Thyroid gland (tissue), 4 donors: Measurements from ENCODE around the gene PGF.

Experiments used
- POLR2A ChIP-seq, 2 donors: fragments of 450-650 bp; IDR thresholded peaks; one replicate each; pipeline ENCODE4 v1.6.1; 2017; ENCODE audit warnings: antibody characterized with exemption in 2 of 2, mild to moderate bottlenecking in 2 of 2, moderate library complexity in 1 of 2
- TF ChIP-seq, protein P1 (sequence below), 6 experiments: fragments of 200-600 bp in 3 of 6; fragments of 450-650 bp in 3 of 6; sonication (generic) in 3 of 6; IDR thresholded peaks; one replicate each; pipeline ENCODE4 v1.5.1; 2016 to 2019; ENCODE audit warnings: antibody characterized with exemption in 6 of 6, mild to moderate bottlenecking in 2 of 6, inconsistent platforms in 1 of 6, moderate library complexity in 1 of 6

DNA sequence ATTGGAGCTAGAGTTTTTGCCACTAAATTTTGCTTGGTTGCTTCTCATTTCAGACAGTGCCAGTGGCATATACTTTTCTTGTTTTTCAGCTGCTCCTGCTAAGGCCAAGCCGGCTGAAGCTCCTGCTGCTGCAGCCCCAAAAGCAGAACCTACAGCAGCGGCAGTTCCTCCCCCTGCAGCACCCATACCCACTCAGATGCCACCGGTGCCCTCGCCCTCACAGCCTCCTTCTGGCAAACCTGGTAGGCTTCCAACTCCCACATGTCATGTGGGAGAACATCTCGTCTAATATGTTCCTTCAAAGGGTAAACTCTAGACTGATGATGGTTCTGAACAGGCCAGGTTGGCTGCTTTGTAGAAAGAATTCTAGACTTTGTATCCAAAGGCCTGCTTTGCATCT, 62.7 kb downstream of the PGF start:
- TF ChIP-seq, protein P1, sequence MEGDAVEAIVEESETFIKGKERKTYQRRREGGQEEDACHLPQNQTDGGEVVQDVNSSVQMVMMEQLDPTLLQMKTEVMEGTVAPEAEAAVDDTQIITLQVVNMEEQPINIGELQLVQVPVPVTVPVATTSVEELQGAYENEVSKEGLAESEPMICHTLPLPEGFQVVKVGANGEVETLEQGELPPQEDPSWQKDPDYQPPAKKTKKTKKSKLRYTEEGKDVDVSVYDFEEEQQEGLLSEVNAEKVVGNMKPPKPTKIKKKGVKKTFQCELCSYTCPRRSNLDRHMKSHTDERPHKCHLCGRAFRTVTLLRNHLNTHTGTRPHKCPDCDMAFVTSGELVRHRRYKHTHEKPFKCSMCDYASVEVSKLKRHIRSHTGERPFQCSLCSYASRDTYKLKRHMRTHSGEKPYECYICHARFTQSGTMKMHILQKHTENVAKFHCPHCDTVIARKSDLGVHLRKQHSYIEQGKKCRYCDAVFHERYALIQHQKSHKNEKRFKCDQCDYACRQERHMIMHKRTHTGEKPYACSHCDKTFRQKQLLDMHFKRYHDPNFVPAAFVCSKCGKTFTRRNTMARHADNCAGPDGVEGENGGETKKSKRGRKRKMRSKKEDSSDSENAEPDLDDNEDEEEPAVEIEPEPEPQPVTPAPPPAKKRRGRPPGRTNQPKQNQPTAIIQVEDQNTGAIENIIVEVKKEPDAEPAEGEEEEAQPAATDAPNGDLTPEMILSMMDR (IDR thresholded peaks at IDR 0.05) = no peak
- TF ChIP-seq POLR2A (IDR thresholded peaks at IDR 0.05) = no peak
